GM18868 (cell line): Measurements from ENCODE around the gene KHDRBS2.

Experiments used
- ATAC-seq: cut with Tn5 transposase; IDR thresholded peaks from one replicate; pipeline ENCODE4 v1.9.1; 2021; ENCODE audit warnings: mild to moderate bottlenecking, moderate library complexity; ENCODE audit not compliant: unreplicated experiment

KHDRBS2 gene

DNA sequence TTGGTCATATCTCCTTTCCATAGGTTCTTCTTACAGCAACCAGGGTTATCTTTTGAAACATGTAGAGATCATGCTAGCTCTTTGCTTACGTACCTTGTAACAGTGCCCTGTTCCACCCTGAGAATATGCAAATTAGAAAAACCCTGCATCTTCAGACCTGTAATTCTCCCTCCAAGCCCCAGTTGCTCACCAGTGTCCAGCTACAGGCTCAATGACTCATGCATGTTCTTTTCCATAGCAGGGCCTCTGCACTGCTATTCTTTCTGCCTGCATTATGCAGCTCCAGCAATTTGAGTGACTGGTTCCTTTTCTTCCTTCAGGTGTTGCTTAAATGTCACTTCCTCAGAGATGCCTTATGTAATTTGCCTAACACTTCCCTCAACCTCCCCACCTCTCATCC is 636.2 kb downstream of the KHDRBS2 start:
- ATAC-seq, result no peak

GRCh38 chr6:61640463-61640862 is 645.6 kb downstream of the KHDRBS2 start:
- no peak for ATAC-seq
